Measurements from ENCODE around the gene E2F6. TPM values are rescaled to one million over a fixed set of nuclear protein-coding genes. Genes with fewer than 3 reads are reported as not detected.

E2F6 gene
- total and polyA plus RNA-seq, 9 of the 15 experiments (the other 6 are each of a cell fraction or from before 2014, with no cell fraction given) = 13.6 to 33.9 (median 26.1) TPM

DNA sequence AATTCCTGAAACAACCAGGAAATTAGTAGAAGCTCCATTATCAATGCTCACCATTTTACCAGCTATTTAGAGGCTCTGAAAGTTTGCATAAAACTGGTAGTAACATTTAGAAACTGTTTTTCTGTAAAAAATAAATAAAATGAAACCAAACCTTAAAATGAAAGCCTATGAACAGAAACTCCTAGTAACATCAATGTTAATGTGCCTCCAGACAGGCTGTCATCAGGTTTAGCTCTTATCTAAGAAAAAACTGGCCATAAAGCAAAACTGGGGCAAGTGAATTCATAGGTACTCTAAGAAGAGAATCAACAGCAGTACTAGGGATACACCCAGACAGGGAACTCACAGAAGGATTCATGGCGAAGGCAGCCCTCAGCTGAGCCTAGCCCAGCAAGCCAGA, 8.0 kb downstream of the E2F6 start:
- FAIRE-seq = no peak
- Histone ChIP-seq H4K20me1 (replicated peaks; ENCODE audit: control insufficient read depth, insufficient read depth, low read length) (peaks cover 14% of the 10 kb centered on the region; the same call in 1 of the 2 replicates), H3K27ac (ENCODE audit: extremely low read depth, low read depth, low read length) (no peak overlapping the region), H3K9me3 (replicated peaks; ENCODE audit: control insufficient read depth, insufficient read depth, low read depth, low read length) (no peaks in the 10 kb centered on the region), H3K4me2 (ENCODE audit: insufficient read depth, low read length) (no peak overlapping the region; the same call in 1 of the 2 replicates), H3K36me3 (ENCODE audit: control insufficient read depth, insufficient read depth, low read length) (peaks cover 82% of the 10 kb centered on the region), H3K9ac (ENCODE audit: insufficient read depth in 1 of 2, low read depth in 2 of 2, low read length in 2 of 2) (no peak overlapping the region; a peak in 1 of 4 replicates), H3K9me1 (ENCODE audit: control insufficient read depth, insufficient read depth, low read length) (no peaks in the 10 kb centered on the region), H3K79me2 (ENCODE audit: control insufficient read depth, insufficient read depth, low read length) (peaks cover 81% of the 10 kb centered on the region), H3K4me1 (replicated peaks in 1 of 2; ENCODE audit: control insufficient read depth in 2 of 2, insufficient read depth in 2 of 2, low read length in 2 of 2) (peaks cover 0 to 24% of the 10 kb centered on the region in 2 experiments; a peak in 3 of 5 replicates), H2AFZ (ENCODE audit: low read depth, low read length) (no peak overlapping the region), H3K27me3 (ENCODE audit: control insufficient read depth in 2 of 2, insufficient read depth in 2 of 2, low read length in 2 of 2) (no peaks in the 10 kb centered on the region), H3K4me3 (no peak overlapping the region)
- DNase-seq (ENCODE audit: extremely low read depth in 1 of 4, low spot score in 3 of 4) = no peak
- ChIA-PET POLR2A (interaction anchor here (0.8 to 2.0 kb wide), 3 partner anchors 16 to 326 kb away, joined by 3 to 5 read pairs (median 3); no protein-coding TSS in a partner anchor), CTCF (ENCODE audit: low intra/inter-chr PET ratio) (no interaction called here)
- in situ Hi-C loops (cut with MboI) = no loop called here
- intact Hi-C loops (cut with micrococcal nuclease) = no loop called here
- TF ChIP-seq, protein P1, sequence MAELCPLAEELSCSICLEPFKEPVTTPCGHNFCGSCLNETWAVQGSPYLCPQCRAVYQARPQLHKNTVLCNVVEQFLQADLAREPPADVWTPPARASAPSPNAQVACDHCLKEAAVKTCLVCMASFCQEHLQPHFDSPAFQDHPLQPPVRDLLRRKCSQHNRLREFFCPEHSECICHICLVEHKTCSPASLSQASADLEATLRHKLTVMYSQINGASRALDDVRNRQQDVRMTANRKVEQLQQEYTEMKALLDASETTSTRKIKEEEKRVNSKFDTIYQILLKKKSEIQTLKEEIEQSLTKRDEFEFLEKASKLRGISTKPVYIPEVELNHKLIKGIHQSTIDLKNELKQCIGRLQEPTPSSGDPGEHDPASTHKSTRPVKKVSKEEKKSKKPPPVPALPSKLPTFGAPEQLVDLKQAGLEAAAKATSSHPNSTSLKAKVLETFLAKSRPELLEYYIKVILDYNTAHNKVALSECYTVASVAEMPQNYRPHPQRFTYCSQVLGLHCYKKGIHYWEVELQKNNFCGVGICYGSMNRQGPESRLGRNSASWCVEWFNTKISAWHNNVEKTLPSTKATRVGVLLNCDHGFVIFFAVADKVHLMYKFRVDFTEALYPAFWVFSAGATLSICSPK (IDR thresholded peaks at IDR 0.05; ENCODE audit: borderline replicate concordance) = no peak
- TF ChIP-seq MEIS2 (IDR thresholded peaks at IDR 0.05; ENCODE audit: partially characterized antibody) (peak; percentile 20), ETS2 (tag; IDR thresholded peaks at IDR 0.05; ENCODE audit: borderline replicate concordance, poor library complexity, severe bottlenecking) (no peak), DACH1 (IDR thresholded peaks at IDR 0.05; ENCODE audit: partially characterized antibody) (no peak)
- TF ChIP-seq, protein P2, sequence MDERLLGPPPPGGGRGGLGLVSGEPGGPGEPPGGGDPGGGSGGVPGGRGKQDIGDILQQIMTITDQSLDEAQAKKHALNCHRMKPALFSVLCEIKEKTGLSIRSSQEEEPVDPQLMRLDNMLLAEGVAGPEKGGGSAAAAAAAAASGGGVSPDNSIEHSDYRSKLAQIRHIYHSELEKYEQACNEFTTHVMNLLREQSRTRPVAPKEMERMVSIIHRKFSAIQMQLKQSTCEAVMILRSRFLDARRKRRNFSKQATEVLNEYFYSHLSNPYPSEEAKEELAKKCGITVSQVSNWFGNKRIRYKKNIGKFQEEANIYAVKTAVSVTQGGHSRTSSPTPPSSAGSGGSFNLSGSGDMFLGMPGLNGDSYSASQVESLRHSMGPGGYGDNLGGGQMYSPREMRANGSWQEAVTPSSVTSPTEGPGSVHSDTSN (CRISPR knock-in tag; IDR thresholded peaks at IDR 0.05; ENCODE audit: low read depth) = no peak
- TF ChIP-seq, protein P2 (tag; conservative IDR thresholded peaks at IDR 0.05; ENCODE audit: low read depth) = 0 out of 2 replicates have a peak, but pooled peaks have one; percentile 10
- TF ChIP-seq, protein P3, sequence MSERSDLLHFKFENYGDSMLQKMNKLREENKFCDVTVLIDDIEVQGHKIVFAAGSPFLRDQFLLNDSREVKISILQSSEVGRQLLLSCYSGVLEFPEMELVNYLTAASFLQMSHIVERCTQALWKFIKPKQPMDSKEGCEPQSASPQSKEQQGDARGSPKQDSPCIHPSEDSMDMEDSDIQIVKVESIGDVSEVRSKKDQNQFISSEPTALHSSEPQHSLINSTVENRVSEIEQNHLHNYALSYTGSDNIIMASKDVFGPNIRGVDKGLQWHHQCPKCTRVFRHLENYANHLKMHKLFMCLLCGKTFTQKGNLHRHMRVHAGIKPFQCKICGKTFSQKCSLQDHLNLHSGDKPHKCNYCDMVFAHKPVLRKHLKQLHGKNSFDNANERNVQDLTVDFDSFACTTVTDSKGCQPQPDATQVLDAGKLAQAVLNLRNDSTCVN (CRISPR knock-in tag; IDR thresholded peaks at IDR 0.05) = no peak
- BruUV-seq (replicated peaks) = no TSS peak
- 57% methylated on average over 1 of the region's 1 CpG for WGBS (ENCODE audit: insufficient coverage, low coverage, missing lambda C conversion rate)
- ATAC-seq = peak; percentile 27; the same call in 2 of the 3 replicates

All from K562 (cell line).